Prostate gland (tissue), 2 donors: ENCODE results near the gene RNF144A.

Experiments used
- CTCF ChIP-seq, 4 experiments: fragments of 200-600 bp in 2 of 4; fragments of 450-650 bp in 2 of 4; sonication (generic) in 2 of 4; IDR thresholded peaks; 1 replicate in 3 of 4; 2 replicates in 1 of 4; pipeline ENCODE4 v1.5.1; 2016 to 2019; ENCODE audit warnings: antibody characterized with exemption in 4 of 4, mild to moderate bottlenecking in 2 of 4, moderate library complexity in 2 of 4
- POLR2A ChIP-seq: fragments of 450-650 bp; IDR thresholded peaks from one replicate; pipeline ENCODE4 v1.6.1; 2016; ENCODE audit warnings: antibody characterized with exemption, mild to moderate bottlenecking
- POLR2AphosphoS5 ChIP-seq: sonication (generic); formaldehyde crosslinking; IDR thresholded peaks from one replicate; pipeline ENCODE4 v1.6.1; 2017; ENCODE audit warnings: antibody characterized with exemption

GRCh38 chr2:6934758-6935651 lies 17.8 kb downstream of the RNF144A start:
- TF ChIP-seq POLR2A (no peak), CTCF (IDR thresholded peaks at IDR 0.05) (no peak), POLR2AphosphoS5 (no peak)
